DOHH2 (cell line): ENCODE measurements around the gene KLHL14.

Experiments
- EZH2phosphoT487 ChIP-seq: fragments of 200-600 bp; sonication (generic); IDR thresholded peaks from 2 replicates; pipeline ENCODE4 v1.6.1; 2017; ENCODE audit warnings: borderline replicate concordance, mild to moderate bottlenecking, antibody characterized with exemption, low read length, moderate library complexity, mixed read lengths
- TF ChIP-seq, protein P1 (sequence below): fragments of 200-600 bp; sonication (generic); IDR thresholded peaks from one replicate; pipeline ENCODE4 v1.5.1; 2014; ENCODE audit warnings: antibody characterized with exemption, mild to moderate bottlenecking, low read depth, low read length; ENCODE audit not compliant: poor library complexity, severe bottlenecking

GRCh38 chr18:32634876-32635431 is 137.9 kb downstream of the KLHL14 start:
- TF ChIP-seq, protein P1, sequence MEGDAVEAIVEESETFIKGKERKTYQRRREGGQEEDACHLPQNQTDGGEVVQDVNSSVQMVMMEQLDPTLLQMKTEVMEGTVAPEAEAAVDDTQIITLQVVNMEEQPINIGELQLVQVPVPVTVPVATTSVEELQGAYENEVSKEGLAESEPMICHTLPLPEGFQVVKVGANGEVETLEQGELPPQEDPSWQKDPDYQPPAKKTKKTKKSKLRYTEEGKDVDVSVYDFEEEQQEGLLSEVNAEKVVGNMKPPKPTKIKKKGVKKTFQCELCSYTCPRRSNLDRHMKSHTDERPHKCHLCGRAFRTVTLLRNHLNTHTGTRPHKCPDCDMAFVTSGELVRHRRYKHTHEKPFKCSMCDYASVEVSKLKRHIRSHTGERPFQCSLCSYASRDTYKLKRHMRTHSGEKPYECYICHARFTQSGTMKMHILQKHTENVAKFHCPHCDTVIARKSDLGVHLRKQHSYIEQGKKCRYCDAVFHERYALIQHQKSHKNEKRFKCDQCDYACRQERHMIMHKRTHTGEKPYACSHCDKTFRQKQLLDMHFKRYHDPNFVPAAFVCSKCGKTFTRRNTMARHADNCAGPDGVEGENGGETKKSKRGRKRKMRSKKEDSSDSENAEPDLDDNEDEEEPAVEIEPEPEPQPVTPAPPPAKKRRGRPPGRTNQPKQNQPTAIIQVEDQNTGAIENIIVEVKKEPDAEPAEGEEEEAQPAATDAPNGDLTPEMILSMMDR, result no peak
- TF ChIP-seq EZH2phosphoT487, result no peak
